Tibial nerve (tissue), 4 donors: ENCODE data around the gene RAC2. TPM values are rescaled to one million over a fixed set of nuclear protein-coding genes. Genes with fewer than 3 reads are reported as not detected.
A peak's percentile ranks its signal among the peaks of the same experiment; 100 is the strongest.
"Not testable (repeated sequence)": the region's sequence is repeated elsewhere in the genome, so short reads cannot be mapped to it uniquely, and the experiment has no call there.

Experiments used
- DNase-seq, 2 donors: peaks; one replicate each; pipeline ENCODE4 v3.0.0-alpha.2; 2019; ENCODE audit warnings: low spot score in 2 of 2
- H3K27ac ChIP-seq, 4 donors: fragments of 200-600 bp; sonication (generic) in 3 of 4; one replicate each; pipeline ENCODE4 v1.5.1; 2017 to 2019; ENCODE audit warnings: mild to moderate bottlenecking in 1 of 4
- H3K27me3 ChIP-seq, 2 donors: fragments of 200-600 bp; sonication (generic) in 1 of 2; one replicate each; pipeline versions ENCODE4 v1.5.1 to v1.6.0; 2017 to 2019
- H3K36me3 ChIP-seq, 3 donors: fragments of 200-600 bp; sonication (generic); one replicate each; pipeline ENCODE4 v1.5.1; 2018 to 2019
- H3K4me1 ChIP-seq, 4 donors: fragments of 200-600 bp; sonication (generic) in 3 of 4; one replicate each; pipeline ENCODE4 v1.5.1; 2017 to 2019
- H3K4me3 ChIP-seq, 4 donors: fragments of 200-600 bp; sonication (generic) in 3 of 4; one replicate each; pipeline ENCODE4 v1.5.1; 2017 to 2019; ENCODE audit warnings: mild to moderate bottlenecking in 1 of 4, moderate library complexity in 1 of 4
- H3K9me3 ChIP-seq, 4 donors: fragments of 200-600 bp; sonication (generic) in 3 of 4; one replicate each; pipeline ENCODE4 v1.5.1; 2017 to 2019
- CTCF ChIP-seq, 5 experiments: fragments of 200-600 bp in 3 of 5; fragments of 450-650 bp in 2 of 5; sonication (generic) in 3 of 5; IDR thresholded peaks; one replicate each; pipeline ENCODE4 v1.5.1; 2016 to 2019; ENCODE audit warnings: antibody characterized with exemption in 5 of 5, mild to moderate bottlenecking in 3 of 5, moderate library complexity in 2 of 5
- EP300 ChIP-seq, 2 donors: sonication (generic); formaldehyde crosslinking; IDR thresholded peaks; one replicate each; pipeline ENCODE4 v1.6.1; 2017; ENCODE audit warnings: antibody characterized with exemption in 2 of 2, mild to moderate bottlenecking in 1 of 2
- POLR2A ChIP-seq, 2 donors: fragments of 450-650 bp; IDR thresholded peaks; one replicate each; pipeline ENCODE4 v1.6.1; 2017; ENCODE audit warnings: antibody characterized with exemption in 2 of 2, mild to moderate bottlenecking in 2 of 2, moderate library complexity in 2 of 2
- WGBS, 2 donors: methylation state at CpG; one replicate each; pipeline ENCODE4 v1.1.5; 2018; 5-methylcytosine and 5-hydroxymethylcytosine counted together
- total RNA-seq, 4 donors: library from RNA; depleted of rRNA; stranded (reverse); fragments of >200 nt; gene quantifications; one replicate each; pipeline ENCODE4 v1.1.0, GENCODE V29; 2016

Gene RAC2
- total RNA-seq, 4 donors from 2014 or later, result 6.3 to 18.6 (median 7.8) TPM

DNA sequence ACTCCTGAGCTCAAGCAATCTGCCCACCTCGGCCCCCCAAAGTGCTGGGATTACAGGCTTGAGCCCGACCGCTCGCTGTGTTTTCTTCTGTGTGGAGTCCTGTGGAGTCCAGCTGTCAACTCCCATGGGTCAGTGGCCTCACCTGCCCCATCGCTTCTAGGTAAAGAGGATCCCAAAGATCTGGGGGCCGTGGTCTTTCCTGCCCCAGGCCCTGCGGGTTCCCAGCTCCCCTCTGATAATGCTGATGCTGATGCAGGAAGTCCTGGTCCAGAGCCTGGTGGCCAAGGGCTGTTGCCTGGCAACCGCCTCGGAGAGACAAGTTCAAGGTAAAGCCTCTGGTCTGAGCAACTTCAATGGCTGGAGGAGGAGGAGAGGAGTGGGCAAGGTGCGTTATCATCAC lies 41.4 kb downstream of the RAC2 start:
- peaks cover 1 to 13% (median 9%) of the 10 kb centered on the region in 4 donors for H3K4me1 ChIP-seq
- DNase-seq, result no peak
- H3K27me3 ChIP-seq, result no peaks in the 10 kb centered on the region
- no peak overlapping the region for H3K4me3 ChIP-seq
- H3K27ac ChIP-seq, result no peak overlapping the region
- H3K9me3 ChIP-seq, result no peaks in the 10 kb centered on the region
- TF ChIP-seq CTCF (IDR thresholded peaks at IDR 0.05) (no peak), EP300 (IDR thresholded peaks at IDR 0.05) (no peak), POLR2A (IDR thresholded peaks at IDR 0.05) (no peak)
- WGBS, 2 donors, result 93 to 94% methylated on average over 7 to 9 of the region's 10 CpGs
- H3K36me3 ChIP-seq, result no peaks in the 10 kb centered on the region

DNA sequence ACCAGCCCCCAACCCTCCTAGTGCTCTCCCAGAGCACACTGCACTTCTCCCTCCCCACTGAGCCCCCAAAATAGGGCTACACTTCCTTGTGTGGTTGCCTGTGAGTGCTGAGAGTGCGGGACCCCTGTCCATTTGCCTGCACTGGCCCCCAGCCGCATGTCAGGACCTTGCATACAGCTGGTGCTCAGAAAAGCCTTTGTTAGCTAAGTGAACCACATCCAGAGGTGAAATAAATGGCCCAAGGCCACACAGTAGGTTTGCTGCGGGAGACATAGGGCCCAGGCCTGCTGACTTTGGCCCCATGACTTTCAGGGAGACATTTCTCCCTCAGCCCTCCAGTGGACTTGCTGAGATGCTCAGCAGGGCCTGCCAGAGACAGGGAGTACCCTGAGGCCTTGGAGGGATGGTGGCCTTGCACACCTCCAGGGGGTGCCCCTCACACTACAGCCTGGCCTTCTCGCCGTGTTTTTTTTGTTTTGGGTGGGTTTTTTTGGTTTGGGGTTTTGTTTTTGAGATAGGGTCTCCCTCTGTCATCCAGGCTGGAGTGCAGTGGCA lies 42.0 kb downstream of the RAC2 start:
- no peaks in the 10 kb centered on the region for H3K36me3 ChIP-seq
- no peaks in the 10 kb centered on the region for H3K9me3 ChIP-seq
- no peak for DNase-seq
- 85 to 95% methylated on average over 5 of the region's 5 CpGs for WGBS, 2 donors
- TF ChIP-seq POLR2A (IDR thresholded peaks at IDR 0.05) (no peak), CTCF (IDR thresholded peaks at IDR 0.05) (no peak), EP300 (IDR thresholded peaks at IDR 0.05) (no peak)
- H3K27ac ChIP-seq, result no peak overlapping the region
- no peaks in the 10 kb centered on the region for H3K27me3 ChIP-seq
- peaks cover 5 to 20% (median 15%) of the 10 kb centered on the region in 4 donors for H3K4me1 ChIP-seq
- H3K4me3 ChIP-seq, result no peak overlapping the region

DNA sequence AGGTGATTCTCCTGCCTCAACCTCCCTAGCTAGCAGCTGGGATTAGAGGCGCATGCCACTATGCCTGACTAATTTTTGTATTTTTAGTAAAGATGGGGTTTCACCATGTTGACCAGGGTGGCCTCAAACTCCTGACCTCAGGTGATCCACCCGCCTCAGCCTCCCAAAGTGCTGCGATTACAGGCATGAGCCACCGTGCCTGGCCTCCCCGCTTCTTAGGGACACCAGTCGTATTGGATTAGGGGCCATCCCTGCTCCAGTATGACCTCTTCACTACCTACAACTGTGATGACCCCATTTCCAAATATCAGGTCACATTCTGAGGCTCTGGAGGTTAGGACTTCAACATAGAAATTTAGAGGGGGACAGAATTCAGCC lies 42.6 kb downstream of the RAC2 start:
- H3K4me1 ChIP-seq, result peaks cover 7 to 26% (median 22%) of the 10 kb centered on the region in 4 donors
- not testable (repeated sequence) for H3K27ac ChIP-seq, H3K36me3 ChIP-seq, H3K9me3 ChIP-seq, H3K4me3 ChIP-seq, DNase-seq, H3K27me3 ChIP-seq
- WGBS, 2 donors, result 86 to 94% methylated on average over 6 of the region's 6 CpGs

DNA sequence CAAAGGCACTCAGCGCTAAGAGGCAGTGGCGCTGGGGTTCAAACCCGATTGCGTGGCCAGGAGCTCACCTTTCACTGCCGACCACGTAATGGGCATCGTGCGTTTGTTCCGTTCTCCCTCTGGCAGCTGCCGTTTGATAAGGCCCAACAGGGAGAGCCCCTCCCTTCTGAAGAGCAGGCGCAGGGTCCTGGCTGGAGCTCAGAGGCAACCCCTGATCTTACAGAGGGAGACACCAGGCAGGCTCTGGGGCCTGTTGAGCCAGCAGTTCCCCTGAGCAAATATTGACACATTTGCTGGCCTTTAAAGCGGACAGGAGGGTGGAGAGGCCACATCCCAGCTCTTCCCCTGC lies 44.3 kb downstream of the RAC2 start:
- no peak for DNase-seq
- Histone ChIP-seq H3K4me3 (peak overlapping the region; percentile 13 to 75 (median 69)), H3K27me3 (no peaks in the 10 kb centered on the region), H3K4me1 (peaks cover 7 to 33% (median 25%) of the 10 kb centered on the region in 4 donors), H3K27ac (peak overlapping the region; percentile 50 to 96 (median 91)), H3K36me3 (no peaks in the 10 kb centered on the region), H3K9me3 (no peaks in the 10 kb centered on the region)
- 17 to 18% methylated on average over 10 to 12 of the region's 12 CpGs for WGBS, 2 donors
- no peak for TF ChIP-seq POLR2A (IDR thresholded peaks at IDR 0.05)
- TF ChIP-seq CTCF (IDR thresholded peaks at IDR 0.05), result peak in 1 of 5 experiments; percentile 22
- no peak for TF ChIP-seq EP300 (IDR thresholded peaks at IDR 0.05)

DNA sequence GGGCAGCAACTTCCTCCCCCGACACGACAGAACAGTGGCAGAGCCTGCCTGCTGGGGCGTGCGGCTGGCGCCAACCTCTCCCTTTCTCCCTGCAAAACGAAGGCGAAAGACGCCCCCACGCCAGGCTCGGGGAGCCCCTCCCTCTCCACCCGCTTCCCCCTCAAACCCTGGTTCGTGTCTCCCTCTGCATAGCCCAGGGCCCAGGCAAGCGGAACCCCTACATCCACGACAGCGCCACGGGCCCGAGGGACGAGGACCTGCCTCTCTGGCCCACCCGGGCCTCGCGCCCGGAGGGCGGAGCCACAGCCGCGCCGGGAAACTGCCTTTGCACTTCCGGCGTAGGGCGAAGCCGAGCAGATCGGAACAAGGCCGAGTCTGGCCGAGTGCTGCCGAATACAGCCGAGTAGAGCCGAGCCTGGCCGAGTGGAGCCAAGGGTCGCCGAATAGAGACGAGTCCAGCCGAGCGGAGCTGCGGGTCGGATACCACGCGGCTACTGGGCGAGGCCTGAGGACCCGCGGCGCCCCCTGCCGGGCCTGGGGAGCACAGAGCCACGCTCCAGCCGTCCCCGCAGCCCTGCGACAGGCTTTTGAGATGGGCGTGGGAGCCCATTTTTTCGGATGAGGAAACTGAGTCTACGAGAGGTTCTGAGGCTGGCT lies 44.8 kb downstream of the RAC2 start:
- H3K27me3 ChIP-seq, result no peaks in the 10 kb centered on the region
- H3K27ac ChIP-seq, result peak overlapping the region; percentile 81 to 96 (median 91)
- TF ChIP-seq EP300 (IDR thresholded peaks at IDR 0.05) (peak; percentile 75 to 99), POLR2A (IDR thresholded peaks at IDR 0.05) (peak; percentile 99), CTCF (IDR thresholded peaks at IDR 0.05) (peak; percentile 84 to 99 (median 97))
- peaks cover 7 to 33% (median 25%) of the 10 kb centered on the region in 4 donors for H3K4me1 ChIP-seq
- no peaks in the 10 kb centered on the region for H3K36me3 ChIP-seq
- peak overlapping the region; percentile 67 to 75 (median 72) for H3K4me3 ChIP-seq
- no peaks in the 10 kb centered on the region for H3K9me3 ChIP-seq
- DNase-seq, result peak; percentile 98 to 99
- 1% methylated on average over 19 to 37 of the region's 58 CpGs for WGBS, 2 donors
